Uterus (tissue), 2 donors: Measurements from ENCODE around the gene STX10.

ENCODE experiments used
- CTCF ChIP-seq, 4 experiments: fragments of 200-600 bp in 2 of 4; fragments of 450-650 bp in 2 of 4; sonication (generic) in 2 of 4; IDR thresholded peaks; one replicate each; pipeline ENCODE4 v1.5.1; 2016 to 2019; ENCODE audit warnings: antibody characterized with exemption in 4 of 4, mild to moderate bottlenecking in 2 of 4, moderate library complexity in 1 of 4
- POLR2A ChIP-seq, 2 donors: fragments of 450-650 bp; IDR thresholded peaks; one replicate each; pipeline ENCODE4 v1.6.1; 2016; ENCODE audit warnings: antibody characterized with exemption in 2 of 2, mild to moderate bottlenecking in 1 of 2, moderate library complexity in 1 of 2

GRCh38 chr19:13120817-13121216 lies 29.4 kb downstream of the STX10 start:
- TF ChIP-seq CTCF (IDR thresholded peaks at IDR 0.05) (no peak), POLR2A (IDR thresholded peaks at IDR 0.05) (no peak)
